Left forelimb (tissue), 1 donor: ENCODE results near the gene PROS1.
"Not testable (repeated sequence)": the region's sequence is repeated elsewhere in the genome, so short reads cannot be mapped to it uniquely, and the experiment has no call there.

ENCODE experiments used
- DNase-seq: peaks from one replicate; pipeline ENCODE4 v3.0.0-alpha.2; 2018; ENCODE audit warnings: low spot score

Gene PROS1

DNA sequence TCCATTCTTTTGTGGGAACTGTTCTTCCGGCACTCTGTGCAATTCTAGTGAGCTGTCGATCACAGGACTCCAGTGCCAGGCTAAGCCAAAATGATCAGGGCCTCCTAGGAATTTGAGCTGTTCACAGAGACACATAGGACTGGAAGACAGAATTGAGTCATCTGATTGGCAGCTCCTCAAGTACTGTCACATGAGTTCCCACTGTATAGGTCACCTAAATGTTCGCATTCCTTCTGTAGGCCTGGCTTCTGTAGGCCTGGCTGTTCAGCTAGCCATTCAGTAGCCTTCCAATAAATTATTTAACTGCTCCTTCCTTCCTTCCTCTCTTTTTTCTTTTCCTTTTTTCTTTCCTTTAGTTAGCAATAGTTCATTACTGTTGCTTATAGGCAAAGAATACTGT, 4.3 kb downstream of the PROS1 start:
- no peak for DNase-seq

- DNase-seq, result not testable (repeated sequence)
Measured at GRCh38 chr3:93965106-93965505, 8.6 kb downstream of the PROS1 start.

- DNase-seq, result no peak
Measured at GRCh38 chr3:93962798-93963197, 10.9 kb downstream of the PROS1 start.

DNA sequence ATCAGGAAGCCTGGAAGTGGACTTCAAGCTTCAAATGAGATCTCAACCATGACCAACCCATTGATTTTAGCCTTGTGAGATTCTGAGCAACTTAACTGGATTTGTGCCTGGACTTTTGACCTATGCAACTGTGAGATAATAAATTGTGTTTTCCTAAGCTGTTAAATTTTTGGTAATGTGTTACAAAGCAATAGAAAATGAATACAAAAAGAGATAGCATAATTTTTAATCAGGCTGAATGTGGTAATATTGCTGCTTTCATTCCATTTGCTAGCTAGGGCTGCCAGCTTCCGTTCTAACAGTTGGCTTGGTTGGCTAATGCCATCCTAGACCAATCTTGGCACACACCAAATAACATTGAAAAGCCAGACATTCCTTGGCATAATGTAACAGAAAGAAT, 12.2 kb downstream of the PROS1 start:
- DNase-seq, result no peak

DNA sequence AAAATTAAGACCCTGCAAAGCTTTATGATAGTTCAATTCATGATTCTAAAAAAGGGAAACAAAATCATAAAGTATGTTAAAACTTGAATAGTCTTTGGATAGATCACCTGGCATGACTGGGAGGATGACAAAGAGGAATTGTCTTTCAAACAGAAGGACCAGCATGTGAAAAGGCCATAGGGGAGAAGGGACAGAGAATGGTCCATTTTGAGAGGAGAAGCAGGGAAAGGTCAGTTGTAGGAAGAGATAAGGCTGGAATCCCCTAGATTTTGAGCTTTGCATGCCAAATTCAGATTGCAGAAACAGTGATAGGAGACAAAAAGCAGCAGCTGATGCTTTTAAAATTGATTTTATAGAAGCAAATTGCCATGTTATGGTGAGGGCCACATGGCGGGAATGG, 12.7 kb downstream of the PROS1 start:
- no peak for DNase-seq

DNA sequence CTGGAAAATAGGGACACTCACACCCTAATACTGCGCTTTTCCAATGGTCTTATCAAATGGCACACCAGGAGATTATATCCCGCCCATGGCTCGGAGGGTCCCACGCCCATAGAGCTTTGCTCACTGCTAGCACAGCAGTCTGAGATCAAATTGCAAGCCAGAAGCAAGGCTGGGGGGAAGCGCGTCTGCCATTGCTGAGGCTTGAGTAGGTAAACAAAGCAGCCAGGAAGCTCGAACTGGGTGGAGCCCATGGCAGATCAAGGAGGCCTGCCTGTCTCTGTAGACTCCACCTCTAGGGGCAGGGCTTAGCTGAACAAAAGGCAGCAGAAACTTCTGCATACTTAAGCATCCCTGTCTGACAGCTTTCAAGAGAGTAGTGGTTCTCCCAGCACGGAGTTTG, 23.7 kb downstream of the PROS1 start:
- not testable (repeated sequence) for DNase-seq

- not testable (repeated sequence) for DNase-seq
Measured at GRCh38 chr3:93937485-93937884, 36.2 kb downstream of the PROS1 start.

GRCh38 chr3:93936549-93936948, 37.1 kb downstream of the PROS1 start:
- no peak for DNase-seq

DNA sequence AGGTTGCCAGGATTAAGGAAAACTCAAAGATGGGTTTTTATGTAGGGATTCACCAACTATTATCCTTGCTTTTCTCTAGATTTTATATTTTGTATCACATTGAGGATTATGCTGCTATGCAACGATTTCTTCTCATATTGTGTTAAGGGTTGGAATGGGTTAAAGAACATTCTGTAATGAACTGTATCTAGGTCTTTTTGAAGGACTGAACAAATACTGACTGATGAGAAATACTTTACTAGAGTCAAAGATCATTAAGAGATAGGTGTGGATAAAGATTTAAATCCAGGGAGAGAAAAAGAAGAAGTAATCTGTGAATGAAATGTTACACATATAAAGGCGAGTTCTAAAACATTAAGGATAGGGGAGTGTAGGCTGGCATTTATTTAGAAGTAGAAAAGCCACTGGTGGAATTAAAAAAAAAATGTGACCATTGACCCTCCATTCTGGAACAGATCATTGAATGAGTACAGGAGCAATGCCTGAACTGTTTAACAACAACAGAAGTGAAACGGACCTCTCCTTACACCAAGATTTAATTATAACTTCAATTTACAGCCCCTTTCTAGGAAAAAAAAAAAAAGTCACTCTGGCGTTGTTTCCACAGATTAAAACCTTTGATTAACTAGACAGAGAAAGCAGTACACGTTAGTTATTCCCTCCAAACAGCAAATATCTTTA, 39.2 kb downstream of the PROS1 start:
- no peak for DNase-seq

DNA sequence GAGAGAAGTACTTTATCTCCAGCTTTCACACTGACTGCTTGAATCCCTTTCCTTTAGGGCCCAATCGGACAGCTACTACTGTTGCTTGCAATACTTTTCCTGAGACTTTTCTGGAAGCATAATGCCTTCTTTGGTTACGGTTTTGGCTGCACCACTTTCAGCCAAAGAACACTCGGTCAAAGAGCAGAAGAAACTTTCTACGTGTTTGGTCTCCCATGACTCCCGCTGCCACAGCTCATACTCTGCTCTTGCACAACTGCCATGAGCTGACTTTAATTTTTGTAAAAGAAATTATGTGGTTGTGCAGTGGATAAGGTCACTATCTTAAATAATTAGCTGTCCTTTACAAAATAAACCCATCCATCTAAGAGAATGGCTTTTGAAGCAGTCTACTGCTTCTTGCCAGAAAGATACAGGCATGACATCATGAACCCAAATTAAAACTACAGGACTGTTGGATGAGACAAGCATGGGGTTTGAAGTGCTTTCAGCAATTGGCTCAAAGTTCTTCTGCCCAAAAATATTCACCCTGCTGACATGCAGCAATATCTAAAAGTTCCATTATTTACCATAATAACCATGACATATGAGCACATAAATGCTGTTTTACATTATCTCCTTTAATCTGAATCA, 42.0 kb downstream of the PROS1 start:
- no peak for DNase-seq

DNA sequence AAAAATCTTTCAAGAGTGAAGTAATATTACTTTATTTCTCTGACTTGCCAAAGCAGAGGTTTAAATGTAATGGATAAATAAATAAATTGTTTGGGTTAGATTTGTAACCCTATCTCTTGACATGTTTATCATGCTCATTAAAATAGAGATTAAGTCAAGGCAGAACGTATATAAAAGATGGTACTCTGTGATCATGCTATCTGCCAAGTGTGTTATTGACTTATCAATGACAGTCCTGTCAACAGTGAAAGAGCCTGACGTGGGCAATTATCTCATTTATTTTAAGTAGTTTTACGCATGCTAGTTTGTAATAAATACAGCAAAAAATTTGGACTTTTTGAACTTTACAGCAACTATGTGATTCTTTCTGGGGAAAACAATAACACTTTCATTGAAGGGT, 43.7 kb downstream of the PROS1 start:
- DNase-seq, result no peak

DNA sequence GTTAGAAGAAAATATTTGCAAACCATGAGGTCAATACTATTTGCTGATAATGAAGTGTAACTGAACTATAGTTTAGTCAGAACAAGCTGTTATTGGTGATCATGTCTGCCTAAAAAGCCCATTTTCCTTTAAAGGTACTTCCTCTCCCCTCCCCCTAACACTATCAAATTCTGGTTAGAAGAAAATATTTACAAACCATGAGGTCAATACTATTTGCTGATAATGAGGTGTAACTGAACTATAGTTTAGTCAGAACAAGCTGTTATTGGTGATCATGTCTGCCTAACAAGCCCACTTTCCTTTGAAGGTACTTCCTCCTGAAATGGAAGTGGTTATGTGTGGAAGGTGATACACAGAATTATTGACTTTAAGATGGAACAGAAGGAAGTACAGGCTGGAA, 46.9 kb downstream of the PROS1 start:
- no peak for DNase-seq

GRCh38 chr3:93924491-93924890, 49.2 kb downstream of the PROS1 start:
- no peak for DNase-seq

- no peak for DNase-seq
Measured at GRCh38 chr3:93923006-93923405, 50.7 kb downstream of the PROS1 start.

- not testable (repeated sequence) for DNase-seq
Measured at GRCh38 chr3:93917546-93918029, 56.1 kb downstream of the PROS1 start.

- not testable (repeated sequence) for DNase-seq
Measured at GRCh38 chr3:93913623-93914022, 60.1 kb downstream of the PROS1 start.

DNA sequence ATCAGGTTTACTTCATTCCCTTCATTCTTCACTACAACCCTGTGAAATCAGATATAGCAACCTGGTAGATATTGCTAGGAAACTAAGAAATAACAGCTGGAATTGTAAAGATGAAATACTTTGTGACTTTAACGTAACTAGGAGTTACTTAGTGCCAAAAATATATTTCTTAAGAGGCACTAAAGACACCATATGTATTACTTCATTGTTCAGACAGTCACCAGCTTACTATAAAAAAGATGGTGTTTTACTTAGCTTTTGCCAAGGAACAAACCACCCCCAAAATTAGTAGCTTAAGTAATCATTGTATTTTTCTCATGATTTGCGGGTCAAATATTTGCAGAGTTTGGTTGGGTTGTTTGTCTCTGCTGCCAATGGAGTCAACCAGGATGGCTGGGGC, 62.5 kb downstream of the PROS1 start:
- DNase-seq, result no peak

- no peak for DNase-seq
Measured at GRCh38 chr3:93910097-93910496, 63.6 kb downstream of the PROS1 start.

DNA sequence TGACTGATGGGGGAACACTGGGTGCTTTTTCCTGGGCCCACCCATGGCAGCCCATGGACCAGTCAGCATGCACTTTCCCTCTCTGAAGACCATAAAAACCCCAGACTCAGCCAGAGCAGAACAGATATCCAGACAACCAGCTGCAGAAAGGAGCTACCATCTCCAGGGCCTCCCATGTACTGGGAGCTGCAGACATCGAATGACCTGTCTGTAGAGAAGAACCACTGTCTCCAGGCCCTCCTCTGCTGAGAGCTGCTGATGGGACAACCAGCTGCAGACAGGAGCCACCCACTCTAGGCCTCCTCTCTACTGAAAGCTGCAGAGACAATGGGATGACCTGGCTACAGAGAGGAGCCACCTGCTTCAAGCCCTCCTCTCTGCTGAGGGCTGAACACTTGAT, 66.6 kb downstream of the PROS1 start:
- no peak for DNase-seq

GRCh38 chr3:93906245-93906644, 67.5 kb downstream of the PROS1 start:
- no peak for DNase-seq

GRCh38 chr3:93904568-93904967, 69.1 kb downstream of the PROS1 start:
- DNase-seq, result no peak

DNA sequence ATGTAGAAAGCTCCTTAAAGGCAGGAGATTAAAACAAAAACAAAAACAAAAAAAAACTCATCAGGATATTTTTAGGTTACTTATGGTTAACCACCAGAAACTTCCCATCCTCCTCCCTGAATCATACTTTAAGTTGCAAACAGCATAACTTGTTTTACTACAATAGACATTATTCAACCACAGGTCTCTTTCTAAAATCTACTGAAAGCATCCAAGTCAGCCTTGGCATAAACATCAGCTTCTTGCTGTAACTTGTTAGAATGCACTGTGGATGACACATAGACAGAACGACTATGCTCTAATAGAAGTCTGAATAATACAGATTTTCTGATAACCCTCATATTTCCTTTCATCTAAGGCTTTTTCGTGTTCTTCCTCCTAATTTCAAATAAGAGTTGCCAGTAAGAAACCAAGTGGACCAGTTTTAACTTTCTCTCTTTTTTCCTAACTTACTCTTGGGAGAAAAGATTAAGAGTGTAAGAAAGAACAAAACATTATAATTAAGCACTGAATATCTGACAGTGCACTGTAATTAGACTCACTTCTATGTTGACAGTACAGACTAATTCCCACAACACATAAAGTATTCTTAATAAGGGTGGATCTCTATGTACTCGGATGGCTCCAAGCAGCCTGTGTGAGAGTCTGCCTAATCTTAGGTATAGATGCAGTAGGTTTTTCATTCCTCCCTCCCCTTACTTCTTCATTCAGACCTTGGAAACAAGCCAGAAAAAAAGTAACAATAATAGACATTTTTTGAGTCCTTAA, 95.3 kb downstream of the PROS1 start:
- not testable (repeated sequence) for DNase-seq

DNA sequence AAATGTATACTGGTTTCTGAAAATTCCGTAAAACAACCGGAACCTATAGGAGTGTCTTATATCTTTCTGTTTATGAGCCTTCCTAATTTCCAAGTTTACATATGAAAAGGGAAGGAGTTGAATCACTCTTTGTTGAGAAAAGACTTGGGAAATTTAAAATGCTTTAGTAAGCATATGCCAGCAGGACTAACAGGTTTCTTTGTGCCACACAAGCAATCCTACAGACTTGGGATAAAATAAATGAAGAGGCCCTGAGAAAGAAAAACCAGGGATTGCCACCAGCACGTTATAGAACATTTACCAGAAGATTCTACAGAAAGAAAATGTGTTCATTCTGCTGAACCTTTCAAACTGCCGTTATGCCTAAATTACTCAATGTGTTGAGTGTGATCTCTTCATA, 96.3 kb downstream of the PROS1 start:
- not testable (repeated sequence) for DNase-seq
